Amniotic epithelial cell (primary cell): Measurements from ENCODE around the gene TET1.
"Not testable (repeated sequence)": the region's sequence is repeated elsewhere in the genome, so short reads cannot be mapped to it uniquely, and the experiment has no call there.

Experiments used
- DNase-seq: peaks from one replicate; pipeline ENCODE4 v3.0.0-alpha.2; 2010; ENCODE audit warnings: low read depth

The TET1 gene

GRCh38 chr10:68564712-68565111 lies 4.6 kb downstream of the TET1 start:
- no peak for DNase-seq

GRCh38 chr10:68565658-68566057 lies 5.5 kb downstream of the TET1 start:
- DNase-seq, result no peak

GRCh38 chr10:68566351-68566750 lies 6.2 kb downstream of the TET1 start:
- no peak for DNase-seq

- DNase-seq, result no peak
Observed at GRCh38 chr10:68566955-68567354, 6.8 kb downstream of the TET1 start.

GRCh38 chr10:68572151-68572550 lies 12.0 kb downstream of the TET1 start:
- DNase-seq, result no peak

GRCh38 chr10:68574051-68574450 lies 13.9 kb downstream of the TET1 start:
- DNase-seq, result no peak

GRCh38 chr10:68576118-68576517 lies 16.0 kb downstream of the TET1 start:
- no peak for DNase-seq

GRCh38 chr10:68578974-68579373 lies 18.8 kb downstream of the TET1 start:
- DNase-seq, result peak; percentile 90

- DNase-seq, result not testable (repeated sequence)
Observed at GRCh38 chr10:68584187-68584586, 24.1 kb downstream of the TET1 start.

GRCh38 chr10:68586606-68587305 lies 26.6 kb downstream of the TET1 start:
- DNase-seq, result peak; percentile 95

GRCh38 chr10:68594405-68594804 lies 34.3 kb downstream of the TET1 start:
- peak; percentile 96 for DNase-seq

GRCh38 chr10:68595513-68595912 lies 35.4 kb downstream of the TET1 start:
- DNase-seq, result no peak

- DNase-seq, result no peak
Observed at GRCh38 chr10:68597407-68597806, 37.3 kb downstream of the TET1 start.

- DNase-seq, result peak; percentile 99
Observed at GRCh38 chr10:68598978-68599770, 39.0 kb downstream of the TET1 start.

- no peak for DNase-seq
Observed at GRCh38 chr10:68599771-68600040, 39.6 kb downstream of the TET1 start.

- DNase-seq, result peak; percentile 63
Observed at GRCh38 chr10:68600041-68600778, 40.1 kb downstream of the TET1 start.

- no peak for DNase-seq
Observed at GRCh38 chr10:68601501-68602265, 41.5 kb downstream of the TET1 start.

- no peak for DNase-seq
Observed at GRCh38 chr10:68602434-68602833, 42.3 kb downstream of the TET1 start.

GRCh38 chr10:68603766-68604165 lies 43.6 kb downstream of the TET1 start:
- DNase-seq, result no peak

GRCh38 chr10:68604441-68604840 lies 44.3 kb downstream of the TET1 start:
- peak; percentile 51 for DNase-seq

GRCh38 chr10:68606918-68607317 lies 46.8 kb downstream of the TET1 start:
- DNase-seq, result no peak

GRCh38 chr10:68610023-68610422 lies 49.9 kb downstream of the TET1 start:
- not testable (repeated sequence) for DNase-seq
